WTC11 (cell line): ENCODE results near the gene TEX51. TPM values are rescaled to one million over a fixed set of nuclear protein-coding genes. Genes with fewer than 3 reads are reported as not detected.

Experiments used
- ATAC-seq: fragments of 200-7000 bp; cut with Tn5 transposase; 2 replicates; pipeline ENCODE4 v1.10.0; 2021; ENCODE audit warnings: mild to moderate bottlenecking, moderate library complexity
- CTCF ChIA-PET: fragments of 300-600 bp; sonication (Branson Sonifier 250); formaldehyde crosslinking; loops from one replicate; lab custom pipeline; 2021; ENCODE audit warnings: antibody characterized with exemption; lab: Charles Lee
- POLR2A ChIA-PET: fragments of 350-600 bp; sonication (Branson Sonifier 250); formaldehyde crosslinking; loops from one replicate; lab custom pipeline; 2021; ENCODE audit warnings: antibody characterized with exemption; lab: Charles Lee
- DNase-seq: peaks from one replicate; pipeline ENCODE4 v3.0.0; 2021; ENCODE audit warnings: low spot score
- H3K27ac Mint-ChIP-seq: 2 replicates; pipeline ENCODE4 v1.8.0; 2021; ENCODE audit warnings: mixed read lengths
- H3K27me3 Mint-ChIP-seq: 2 replicates; pipeline ENCODE4 v1.8.0; 2021; ENCODE audit warnings: low read depth, mild to moderate bottlenecking, moderate library complexity, mixed read lengths
- H3K36me3 Mint-ChIP-seq: 2 replicates; pipeline ENCODE4 v1.8.0; 2021; ENCODE audit warnings: mixed read lengths
- H3K4me1 Mint-ChIP-seq: 2 replicates; pipeline ENCODE4 v1.8.0; 2022; ENCODE audit warnings: mixed read lengths
- H3K4me3 Mint-ChIP-seq: 2 replicates; pipeline ENCODE4 v1.8.0; 2021; ENCODE audit warnings: mild to moderate bottlenecking, moderate library complexity, mixed read lengths
- H3K9me3 Mint-ChIP-seq: 2 replicates; pipeline ENCODE4 v1.8.0; 2021; ENCODE audit warnings: mixed read lengths
- AFF4 ChIP-seq: sonication (generic); formaldehyde crosslinking; IDR thresholded peaks from 2 replicates; pipeline ENCODE4 v1.8.1; 2023; ENCODE audit warnings: mild to moderate bottlenecking, missing genetic modification reagents, borderline replicate concordance
- ARID4B ChIP-seq: sonication (generic); formaldehyde crosslinking; IDR thresholded peaks from 2 replicates; pipeline ENCODE4 v1.8.0; 2023; ENCODE audit warnings: missing genetic modification reagents, mild to moderate bottlenecking, borderline replicate concordance
- E2F4 ChIP-seq: sonication (generic); formaldehyde crosslinking; IDR thresholded peaks from 2 replicates; pipeline ENCODE4 v1.8.1; 2022; ENCODE audit warnings: low read depth, mild to moderate bottlenecking, moderate library complexity, missing genetic modification reagents, borderline replicate concordance
- EMX1 ChIP-seq: fragments of 250-450 bp; sonication (Bioruptor Pico); IDR thresholded peaks from 2 replicates; pipeline ENCODE4 v1.8.0; 2021; ENCODE audit warnings: mild to moderate bottlenecking
- ERG ChIP-seq: fragments of 250-450 bp; sonication (Bioruptor Pico); IDR thresholded peaks from 2 replicates; pipeline ENCODE4 v1.8.0; 2021; ENCODE audit warnings: mild to moderate bottlenecking
- FOXK1 ChIP-seq: sonication (generic); formaldehyde crosslinking; IDR thresholded peaks from 2 replicates; pipeline ENCODE4 v1.8.0; 2022; ENCODE audit warnings: mild to moderate bottlenecking, moderate library complexity, missing genetic modification reagents
- HMGA2 ChIP-seq: fragments of 250-450 bp; sonication (Bioruptor Pico); IDR thresholded peaks from 2 replicates; pipeline ENCODE4 v1.4.0; 2021; ENCODE audit warnings: mild to moderate bottlenecking, moderate library complexity
- MAX ChIP-seq: sonication (generic); formaldehyde crosslinking; IDR thresholded peaks from 2 replicates; pipeline ENCODE4 v1.8.0; 2022; ENCODE audit warnings: mild to moderate bottlenecking, missing genetic modification reagents
- MXD4 ChIP-seq: fragments of 250-450 bp; sonication (Bioruptor Pico); IDR thresholded peaks from 2 replicates; pipeline ENCODE4 v1.8.0; 2021; ENCODE audit warnings: mild to moderate bottlenecking, moderate library complexity, borderline replicate concordance
- NFE2L1 ChIP-seq: sonication (generic); formaldehyde crosslinking; IDR thresholded peaks from 2 replicates; pipeline ENCODE4 v1.8.1; 2023; ENCODE audit warnings: missing genetic modification reagents
- SMAD3 ChIP-seq: sonication (generic); formaldehyde crosslinking; IDR thresholded peaks from 2 replicates; pipeline ENCODE4 v1.8.0; 2022; ENCODE audit warnings: missing genetic modification reagents, mild to moderate bottlenecking, borderline replicate concordance
- SMAD4 ChIP-seq: sonication (generic); formaldehyde crosslinking; IDR thresholded peaks from 2 replicates; pipeline ENCODE4 v1.8.0; 2022; ENCODE audit warnings: mild to moderate bottlenecking, missing genetic modification reagents
- STAT6 ChIP-seq: sonication (generic); formaldehyde crosslinking; conservative IDR thresholded peaks from 2 replicates; pipeline ENCODE4 v1.8.1; 2023; ENCODE audit warnings: mild to moderate bottlenecking, low read depth, missing genetic modification reagents, moderate library complexity
- TEAD1 ChIP-seq: sonication (generic); formaldehyde crosslinking; IDR thresholded peaks from 2 replicates; pipeline ENCODE4 v1.8.0; 2022; ENCODE audit warnings: mild to moderate bottlenecking, missing genetic modification reagents
- ZNF219 ChIP-seq: sonication (generic); formaldehyde crosslinking; IDR thresholded peaks from 2 replicates; pipeline ENCODE4 v1.8.0; 2023; ENCODE audit warnings: missing genetic modification reagents, mild to moderate bottlenecking, borderline replicate concordance
- ZNF263 ChIP-seq: sonication (generic); formaldehyde crosslinking; IDR thresholded peaks from 2 replicates; pipeline ENCODE4 v1.8.1; 2022; ENCODE audit warnings: low read depth, mild to moderate bottlenecking, moderate library complexity, missing genetic modification reagents
- total RNA-seq: library from RNA; stranded (reverse); gene quantifications from 3 replicates; pipeline ENCODE4 v1.2.3, GENCODE V29; 2021

Gene TEX51
- total RNA-seq, 1 experiment from 2014 or later = not detected

- TF ChIP-seq E2F4 (CRISPR knock-in tag) = no peak
These were observed 39.7 kb upstream of the TEX51 start (continued) for GRCh38 chr2:126858991-126859390.

- no peak overlapping the region for H3K4me3 Mint-ChIP-seq
- no peak overlapping the region for H3K27ac Mint-ChIP-seq
- CTCF ChIA-PET = interaction anchor here (2.3 kb wide), 1 partner anchor 112 kb away, joined by 8 read pairs; no protein-coding TSS in a partner anchor
- DNase-seq = no peak
- no peaks in the 10 kb centered on the region for H3K4me1 Mint-ChIP-seq
- no peaks in the 10 kb centered on the region for H3K36me3 Mint-ChIP-seq
- ATAC-seq = no peak
- no peak for TF ChIP-seq NFE2L1 (CRISPR knock-in tag)
- TF ChIP-seq MXD4 = no peak
- no peak for TF ChIP-seq SMAD4
- no peak for TF ChIP-seq SMAD3 (CRISPR knock-in tag)
- no peak for TF ChIP-seq ERG (CRISPR knock-in tag)
- TF ChIP-seq FOXK1 = no peak
- TF ChIP-seq, all 79 proteins: peak for 0
- H3K9me3 Mint-ChIP-seq = peaks cover 6% of the 10 kb centered on the region; the same call in 1 of the 2 replicates
- peaks cover 3% of the 10 kb centered on the region for H3K27me3 Mint-ChIP-seq
- POLR2A ChIA-PET = interaction anchor here (1.2 kb wide), 1 partner anchor 26 kb away, joined by 3 read pairs; no protein-coding TSS in a partner anchor
These were observed 39.1 kb upstream of the TEX51 start for GRCh38 chr2:126859631-126860030.

GRCh38 chr2:126860385-126860784, 38.3 kb upstream of the TEX51 start:
- no peak overlapping the region for H3K27ac Mint-ChIP-seq
- no peaks in the 10 kb centered on the region; the same call in 1 of the 2 replicates for H3K4me1 Mint-ChIP-seq
- ATAC-seq = no peak
- ChIA-PET POLR2A (interaction anchor here (1.2 kb wide), 1 partner anchor 26 kb away, joined by 3 read pairs; no protein-coding TSS in a partner anchor), CTCF (interaction anchor here (1.8 to 2.3 kb wide), 2 partner anchors 26 to 112 kb away, joined by 8 to 9 read pairs; no protein-coding TSS in a partner anchor)
- DNase-seq = no peak
- TF ChIP-seq ZNF219 (CRISPR knock-in tag) (no peak), ZNF263 (CRISPR knock-in tag) (no peak), MAX (CRISPR knock-in tag) (no peak), AFF4 (CRISPR knock-in tag) (no peak), HMGA2 (CRISPR knock-in tag) (no peak)
- H3K27me3 Mint-ChIP-seq = peaks cover 3% of the 10 kb centered on the region
- H3K36me3 Mint-ChIP-seq = 0 out of 2 replicates have a peak, but pooled peaks cover 4% of the 10 kb centered on the region
- H3K9me3 Mint-ChIP-seq = peaks cover 12% of the 10 kb centered on the region
- no peak overlapping the region for H3K4me3 Mint-ChIP-seq

- Mint-ChIP-seq H3K4me3 (no peak overlapping the region), H3K27ac (no peak overlapping the region), H3K27me3 (peaks cover 3% of the 10 kb centered on the region), H3K36me3 (peaks cover 14% of the 10 kb centered on the region; the same call in 1 of the 2 replicates), H3K4me1 (no peaks in the 10 kb centered on the region; the same call in 1 of the 2 replicates), H3K9me3 (peaks cover 22% of the 10 kb centered on the region)
- ChIA-PET CTCF (no interaction called here), POLR2A (no interaction called here)
- DNase-seq (no peak), ATAC-seq (no peak)
- TF ChIP-seq TEAD1 (CRISPR knock-in tag) (no peak), EMX1 (no peak), STAT6 (CRISPR knock-in tag) (no peak), ARID4B (CRISPR knock-in tag) (no peak)
These were observed 36.0 kb upstream of the TEX51 start for GRCh38 chr2:126862730-126863129.
